Measurements from ENCODE around the gene CHCHD6.

CHCHD6 gene

GRCh38 chr3:126835472-126836219 lies 131.6 kb downstream of the CHCHD6 start:
- TF ChIP-seq, protein P1, sequence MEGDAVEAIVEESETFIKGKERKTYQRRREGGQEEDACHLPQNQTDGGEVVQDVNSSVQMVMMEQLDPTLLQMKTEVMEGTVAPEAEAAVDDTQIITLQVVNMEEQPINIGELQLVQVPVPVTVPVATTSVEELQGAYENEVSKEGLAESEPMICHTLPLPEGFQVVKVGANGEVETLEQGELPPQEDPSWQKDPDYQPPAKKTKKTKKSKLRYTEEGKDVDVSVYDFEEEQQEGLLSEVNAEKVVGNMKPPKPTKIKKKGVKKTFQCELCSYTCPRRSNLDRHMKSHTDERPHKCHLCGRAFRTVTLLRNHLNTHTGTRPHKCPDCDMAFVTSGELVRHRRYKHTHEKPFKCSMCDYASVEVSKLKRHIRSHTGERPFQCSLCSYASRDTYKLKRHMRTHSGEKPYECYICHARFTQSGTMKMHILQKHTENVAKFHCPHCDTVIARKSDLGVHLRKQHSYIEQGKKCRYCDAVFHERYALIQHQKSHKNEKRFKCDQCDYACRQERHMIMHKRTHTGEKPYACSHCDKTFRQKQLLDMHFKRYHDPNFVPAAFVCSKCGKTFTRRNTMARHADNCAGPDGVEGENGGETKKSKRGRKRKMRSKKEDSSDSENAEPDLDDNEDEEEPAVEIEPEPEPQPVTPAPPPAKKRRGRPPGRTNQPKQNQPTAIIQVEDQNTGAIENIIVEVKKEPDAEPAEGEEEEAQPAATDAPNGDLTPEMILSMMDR (IDR thresholded peaks at IDR 0.05): peak; percentile 59
- no peak for TF ChIP-seq ZFX (IDR thresholded peaks at IDR 0.05; ENCODE audit: borderline replicate concordance)
- H3K27ac ChIP-seq: no peak overlapping the region

DNA sequence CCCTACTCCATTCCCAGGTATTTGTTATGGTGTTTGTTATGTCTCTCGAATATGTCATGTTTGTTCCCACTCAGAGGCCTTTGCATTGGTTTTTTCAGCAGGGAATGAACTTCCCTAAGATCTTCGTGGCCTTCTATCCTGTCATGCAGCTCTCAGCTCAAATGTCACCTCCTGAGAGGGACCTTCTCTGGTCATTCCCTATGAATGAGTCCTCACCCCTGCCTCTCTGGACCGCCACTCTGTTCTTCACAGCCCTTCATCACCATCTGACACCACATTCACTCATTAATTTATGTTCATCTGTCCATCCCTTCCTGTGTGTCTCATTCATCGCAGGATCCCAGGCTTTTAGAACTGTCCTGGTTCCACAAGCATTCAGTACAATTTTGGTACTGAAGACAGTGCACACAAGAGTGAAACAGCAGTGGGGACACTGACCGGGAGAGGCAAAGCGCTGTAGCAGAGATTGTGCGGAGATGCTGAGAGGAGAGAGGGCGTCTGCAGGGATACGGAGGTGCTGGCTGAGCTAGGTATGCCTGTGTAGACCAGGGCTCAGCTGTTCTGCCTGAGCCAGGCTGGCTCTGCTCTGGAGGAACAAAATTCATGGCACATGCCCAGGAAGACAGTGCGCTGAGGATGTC lies 132.3 kb downstream of the CHCHD6 start:
- H3K27ac ChIP-seq: no peak overlapping the region
- TF ChIP-seq ZFX (IDR thresholded peaks at IDR 0.05; ENCODE audit: borderline replicate concordance): no peak
- TF ChIP-seq, protein P1 (IDR thresholded peaks at IDR 0.05): peak; percentile 24

DNA sequence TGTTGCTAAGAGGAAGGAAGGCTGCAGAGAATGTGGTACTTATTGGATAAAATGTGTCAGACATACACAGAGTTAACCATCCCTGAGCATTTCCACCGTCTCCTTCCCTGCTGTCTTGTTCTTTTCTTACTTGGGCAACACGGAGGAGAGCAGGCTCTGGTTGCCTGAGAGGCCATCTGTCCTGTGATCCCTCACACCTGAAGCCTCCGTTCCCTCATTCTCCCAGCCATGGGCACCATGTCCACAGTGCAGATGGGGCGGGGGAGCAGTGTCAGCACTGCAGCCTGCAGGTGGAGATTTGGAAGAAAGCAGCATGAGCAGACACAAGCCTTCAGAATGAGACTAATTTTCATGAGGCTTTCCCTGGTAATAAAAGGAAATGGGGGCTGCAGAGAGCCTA lies 133.7 kb downstream of the CHCHD6 start:
- TF ChIP-seq, protein P1 (IDR thresholded peaks at IDR 0.05): no peak
- TF ChIP-seq ZFX (IDR thresholded peaks at IDR 0.05; ENCODE audit: borderline replicate concordance): no peak
- H3K27ac ChIP-seq: no peak overlapping the region

DNA sequence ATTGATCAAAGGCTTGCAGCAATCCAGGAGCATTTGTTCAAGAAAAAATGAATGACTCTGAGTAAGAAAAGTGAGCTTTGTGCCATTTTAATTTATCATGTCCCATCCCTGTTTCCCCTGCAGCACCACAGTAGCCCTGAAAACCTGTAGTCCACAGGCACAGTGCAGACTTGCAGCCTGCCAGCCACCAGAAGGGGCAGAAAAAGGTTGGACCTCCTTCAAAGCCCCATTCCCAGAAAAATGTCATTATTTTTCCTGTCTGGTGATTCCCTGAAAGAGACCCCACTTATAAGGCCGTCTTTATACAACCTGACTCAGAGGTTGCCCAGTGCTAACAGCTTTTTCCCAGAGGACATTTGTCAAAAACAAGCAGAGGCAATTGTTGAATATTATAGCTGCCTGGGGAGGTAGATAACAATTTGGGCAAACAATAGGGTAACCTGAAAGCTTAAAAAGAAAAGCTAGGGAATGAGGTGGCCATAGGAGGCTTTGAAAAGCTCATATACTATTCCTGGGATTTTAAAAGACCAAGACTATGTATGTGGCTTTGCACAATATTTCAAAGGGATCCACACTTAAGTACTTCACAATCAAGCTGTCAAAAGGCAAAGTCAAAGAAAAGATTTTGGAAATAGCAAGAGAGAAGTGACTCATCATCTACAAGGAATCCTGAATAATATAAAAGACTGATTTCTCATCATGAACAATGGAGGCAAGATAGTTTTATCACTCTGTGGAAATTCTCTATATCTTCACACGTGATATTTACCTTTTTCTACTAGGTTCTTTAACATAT lies 142.1 kb downstream of the CHCHD6 start:
- H3K27ac ChIP-seq: no peak overlapping the region
- TF ChIP-seq ZFX (IDR thresholded peaks at IDR 0.05; ENCODE audit: borderline replicate concordance): no peak
- TF ChIP-seq, protein P1 (IDR thresholded peaks at IDR 0.05): no peak

DNA sequence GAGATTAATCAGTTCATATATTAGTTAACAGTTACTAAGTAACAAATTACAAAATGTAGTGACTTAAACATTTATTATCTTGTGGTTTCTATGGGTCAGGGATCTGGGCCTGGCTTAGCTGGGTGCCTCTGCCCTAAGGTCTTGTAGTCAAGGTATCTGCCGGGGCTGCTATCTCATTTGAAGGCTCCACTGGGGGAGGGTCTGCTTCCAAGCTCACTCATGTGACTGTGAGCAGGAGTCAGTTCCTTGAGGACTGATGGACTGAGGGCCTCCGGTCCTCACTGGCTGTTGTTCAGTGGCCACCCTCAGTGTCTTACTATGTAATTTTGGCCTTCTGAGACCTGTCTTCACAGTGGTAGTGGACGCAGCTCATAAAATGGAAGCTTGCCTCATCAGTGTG lies 143.0 kb downstream of the CHCHD6 start:
- TF ChIP-seq ZFX (IDR thresholded peaks at IDR 0.05; ENCODE audit: borderline replicate concordance): no peak
- TF ChIP-seq, protein P1 (IDR thresholded peaks at IDR 0.05): no peak
- H3K27ac ChIP-seq: no peak overlapping the region

- TF ChIP-seq ZFX (IDR thresholded peaks at IDR 0.05; ENCODE audit: borderline replicate concordance): no peak
- TF ChIP-seq, protein P1 (IDR thresholded peaks at IDR 0.05): no peak
- H3K27ac ChIP-seq: no peak overlapping the region
These were observed 145.0 kb downstream of the CHCHD6 start for GRCh38 chr3:126848991-126849390.
